Testis (tissue), 3 donors: ENCODE measurements around the gene SPRED3. TPM values are rescaled to one million over a fixed set of nuclear protein-coding genes. Genes with fewer than 3 reads are reported as not detected.
"Not testable (repeated sequence)": the region's sequence is repeated elsewhere in the genome, so short reads cannot be mapped to it uniquely, and the experiment has no call there.

Experiments used
- DNase-seq: peaks from one replicate; pipeline ENCODE4 v3.0.0-alpha.2; 2019
- H3K27ac ChIP-seq, 2 donors: fragments of 200-600 bp; sonication (generic); one replicate each; pipeline ENCODE4 v1.5.1; 2019
- H3K27me3 ChIP-seq: fragments of 200-600 bp; sonication (generic); one replicate; pipeline ENCODE4 v1.5.1; 2019
- H3K36me3 ChIP-seq: fragments of 200-600 bp; sonication (generic); one replicate; pipeline ENCODE4 v1.5.1; 2017; ENCODE audit warnings: low read depth; ENCODE audit errors: missing control alignments
- H3K4me1 ChIP-seq: fragments of 200-600 bp; sonication (generic); one replicate; pipeline ENCODE4 v1.5.1; 2019
- H3K4me3 ChIP-seq, 2 donors: fragments of 200-600 bp; sonication (generic); one replicate each; pipeline ENCODE4 v1.5.1; 2017 to 2019
- H3K9me3 ChIP-seq: fragments of 200-600 bp; sonication (generic); one replicate; pipeline ENCODE4 v1.5.1; 2017
- CTCF ChIP-seq, 3 experiments: fragments of 450-650 bp in 2 of 3; fragments of 200-600 bp in 1 of 3; sonication (generic) in 1 of 3; IDR thresholded peaks; one replicate each; pipeline ENCODE4 v1.5.1; 2016 to 2019; ENCODE audit warnings: antibody characterized with exemption in 3 of 3, mild to moderate bottlenecking in 2 of 3, moderate library complexity in 1 of 3
- POLR2A ChIP-seq: fragments of 450-650 bp; IDR thresholded peaks from one replicate; pipeline ENCODE4 v1.6.1; 2017; ENCODE audit warnings: antibody characterized with exemption, mild to moderate bottlenecking, moderate library complexity
- WGBS, 2 donors: methylation state at CpG; one replicate each; pipeline ENCODE4 v1.1.5; 2018; 5-methylcytosine and 5-hydroxymethylcytosine counted together
- intact Hi-C: fragments of 100-400 bp; cut with DNase I; formaldehyde crosslinking; loops from one replicate; pipeline ENCODE4 v1.15.1; 2023; ENCODE audit warnings: low total_unique reads
- polyA plus RNA-seq: library from polyadenylated mRNA; stranded (reverse); fragments of 350-450 nt; fragmentation: Illumina TruSeq; extraction: RNeasy Lipid Tissue Mini Kit (QIAGEN cat#74804); gene quantifications from one replicate; pipeline ENCODE4 v1.2.3, GENCODE V29; 2014; ENCODE audit warnings: low read depth, low replicate concordance; ENCODE audit not compliant: insufficient read depth
- total RNA-seq, 2 donors: library from RNA; depleted of rRNA; stranded (reverse); fragments of >200 nt; gene quantifications; one replicate each; pipeline ENCODE4 v1.2.3, GENCODE V29; 2016

The SPRED3 gene
- total and polyA plus RNA-seq, 3 donors from 2014 or later, result 1.7 to 2.6 (median 2.2) TPM

GRCh38 chr19:38424272-38424671 is 35.8 kb downstream of the SPRED3 start:
- WGBS, 2 donors, result 85 to 92% methylated on average over 5 of the region's 5 CpGs
- Histone ChIP-seq H3K4me3 (no peak overlapping the region), H3K36me3 (no peaks in the 10 kb centered on the region), H3K27me3 (no peaks in the 10 kb centered on the region), H3K4me1 (no peaks in the 10 kb centered on the region), H3K9me3 (no peaks in the 10 kb centered on the region), H3K27ac (no peak overlapping the region)
- intact Hi-C loops, result no loop called here
- TF ChIP-seq POLR2A (no peak), CTCF (IDR thresholded peaks at IDR 0.05) (no peak)
- DNase-seq, result no peak

GRCh38 chr19:38425222-38425809 is 36.8 kb downstream of the SPRED3 start:
- intact Hi-C loops, result no loop called here
- WGBS, 2 donors, result 80 to 91% methylated on average over 3 to 7 of the region's 7 CpGs
- H3K27me3 ChIP-seq, result no peaks in the 10 kb centered on the region

GRCh38 chr19:38425810-38426466 is 37.4 kb downstream of the SPRED3 start, which contains the start of gene RASGRP4:
Gene RASGRP4 (minus strand): TSS chr19:38426219. CDS start chr19:38426091, 128 bp downstream.
- no peaks in the 10 kb centered on the region for H3K9me3 ChIP-seq
- H3K4me1 ChIP-seq, result no peaks in the 10 kb centered on the region
- WGBS, 2 donors, result 37 to 52% methylated on average over 14 to 20 of the region's 20 CpGs
- no peak within 1 kb of the TSS for H3K27ac ChIP-seq
- TF ChIP-seq POLR2A (no peak), CTCF (IDR thresholded peaks at IDR 0.05) (no peak)
- intact Hi-C loops, result no loop called here
- no peak for DNase-seq
- H3K4me3 ChIP-seq, result no peak within 1 kb of the TSS
- H3K27me3 ChIP-seq, result no peaks in the 10 kb centered on the region
- no peaks in the 10 kb centered on the region for H3K36me3 ChIP-seq

More at GRCh38 chr19:38425222-38425809, 36.8 kb downstream of the SPRED3 start:
- Histone ChIP-seq H3K27ac (no peak overlapping the region), H3K36me3 (no peaks in the 10 kb centered on the region), H3K4me3 (no peak overlapping the region), H3K4me1 (no peaks in the 10 kb centered on the region), H3K9me3 (no peaks in the 10 kb centered on the region)
- TF ChIP-seq CTCF (IDR thresholded peaks at IDR 0.05) (no peak), POLR2A (no peak)
- no peak for DNase-seq

- H3K27ac ChIP-seq, H3K4me3 ChIP-seq, H3K27me3 ChIP-seq, H3K9me3 ChIP-seq, H3K4me1 ChIP-seq, H3K36me3 ChIP-seq, intact Hi-C loops, DNase-seq: not testable (repeated sequence)
- WGBS, 2 donors, result 82 to 86% methylated on average over 16 of the region's 17 CpGs
Observed at GRCh38 chr19:38427035-38427677, 38.7 kb downstream of the SPRED3 start.

- TF ChIP-seq CTCF (IDR thresholded peaks at IDR 0.05), result no peak
- no peak for TF ChIP-seq POLR2A
- no peaks in the 10 kb centered on the region for H3K27me3 ChIP-seq
Observed at GRCh38 chr19:38429055-38429810, 40.7 kb downstream of the SPRED3 start.

More at GRCh38 chr19:38429055-38429810, 40.7 kb downstream of the SPRED3 start:
- WGBS, 2 donors, result 60 to 68% methylated on average over 14 of the region's 14 CpGs
- no peak overlapping the region for H3K27ac ChIP-seq
- intact Hi-C loops, result no loop called here
- H3K36me3 ChIP-seq, result no peaks in the 10 kb centered on the region
- no peak overlapping the region for H3K4me3 ChIP-seq
- no peaks in the 10 kb centered on the region for H3K4me1 ChIP-seq
- no peaks in the 10 kb centered on the region for H3K9me3 ChIP-seq
- DNase-seq, result no peak
